ENCODE results near the gene PODXL2.

The PODXL2 gene

GRCh38 chr3:127684871-127685707, 56.1 kb downstream of the PODXL2 start:
- Histone ChIP-seq H3K9me3 (ENCODE audit: severe bottlenecking) (no peaks in the 10 kb centered on the region), H3K27ac (no peak overlapping the region), H3K27me3 (ENCODE audit: insufficient read depth, low read depth, severe bottlenecking) (no peaks in the 10 kb centered on the region), H3K36me3 (no peaks in the 10 kb centered on the region), H3K4me3 (ENCODE audit: low read depth, low read length) (no peak overlapping the region)
- DNase-seq, result peak; percentile 4
- TF ChIP-seq CTCF (IDR thresholded peaks at IDR 0.05; ENCODE audit: low read depth, low read length), result no peak

- Histone ChIP-seq H3K36me3 (no peaks in the 10 kb centered on the region), H3K9me3 (ENCODE audit: severe bottlenecking) (no peaks in the 10 kb centered on the region), H3K27ac (no peak overlapping the region), H3K27me3 (ENCODE audit: insufficient read depth, low read depth, severe bottlenecking) (no peaks in the 10 kb centered on the region), H3K4me3 (ENCODE audit: low read depth, low read length) (no peak overlapping the region)
- TF ChIP-seq CTCF (IDR thresholded peaks at IDR 0.05; ENCODE audit: low read depth, low read length), result no peak
- DNase-seq, result no peak
These were observed 56.9 kb downstream of the PODXL2 start for GRCh38 chr3:127685708-127686511.

DNA sequence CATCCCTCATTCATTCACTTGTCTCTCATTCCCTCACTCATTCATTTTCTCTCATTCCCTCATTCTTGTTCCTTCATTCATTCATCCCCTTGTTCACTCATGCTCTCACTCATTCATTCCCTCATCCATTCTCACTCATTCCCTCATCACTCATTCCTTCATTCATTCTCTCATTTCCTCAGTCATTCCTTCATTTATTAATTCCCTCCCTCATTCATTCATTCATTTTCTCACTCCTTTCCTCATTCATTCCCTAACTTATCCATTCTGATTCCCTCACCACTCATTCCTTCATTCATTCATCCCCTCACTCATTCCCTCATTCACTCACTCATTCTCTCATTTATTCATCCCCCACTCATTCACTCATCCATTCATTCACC, 57.5 kb downstream of the PODXL2 start:
- Histone ChIP-seq H3K27ac (no peak overlapping the region), H3K4me3 (ENCODE audit: low read depth, low read length) (no peak overlapping the region), H3K27me3 (ENCODE audit: insufficient read depth, low read depth, severe bottlenecking) (no peaks in the 10 kb centered on the region), H3K9me3 (ENCODE audit: severe bottlenecking) (no peaks in the 10 kb centered on the region), H3K36me3 (no peaks in the 10 kb centered on the region)
- DNase-seq, result no peak
- TF ChIP-seq CTCF (IDR thresholded peaks at IDR 0.05; ENCODE audit: low read depth, low read length), result no peak

GRCh38 chr3:127687228-127687737, 58.3 kb downstream of the PODXL2 start:
- H3K36me3 ChIP-seq, result no peaks in the 10 kb centered on the region
- TF ChIP-seq CTCF (IDR thresholded peaks at IDR 0.05; ENCODE audit: low read depth, low read length), result no peak
- no peak for DNase-seq

GRCh38 chr3:127688022-127688415, 59.0 kb downstream of the PODXL2 start:
- Histone ChIP-seq H3K36me3 (no peaks in the 10 kb centered on the region), H3K27me3 (ENCODE audit: insufficient read depth, low read depth, severe bottlenecking) (no peaks in the 10 kb centered on the region), H3K4me3 (ENCODE audit: low read depth, low read length) (no peak overlapping the region), H3K27ac (no peak overlapping the region), H3K9me3 (ENCODE audit: severe bottlenecking) (no peaks in the 10 kb centered on the region)
- no peak for TF ChIP-seq CTCF (IDR thresholded peaks at IDR 0.05; ENCODE audit: low read depth, low read length)
- peak; percentile 2 for DNase-seq

More at GRCh38 chr3:127687228-127687737, 58.3 kb downstream of the PODXL2 start:
- Histone ChIP-seq H3K27ac (no peak overlapping the region), H3K27me3 (ENCODE audit: insufficient read depth, low read depth, severe bottlenecking) (no peaks in the 10 kb centered on the region), H3K9me3 (ENCODE audit: severe bottlenecking) (no peaks in the 10 kb centered on the region), H3K4me3 (ENCODE audit: low read depth, low read length) (no peak overlapping the region)

Measured in WERI-Rb-1 (cell line).